GM23338 (cell line): Measurements from ENCODE around the gene VPS4A. TPM values are rescaled to one million over a fixed set of nuclear protein-coding genes. Genes with fewer than 3 reads are reported as not detected.
A peak's percentile ranks its signal among the peaks of the same experiment; 100 is the strongest.

Experiments used
- ATAC-seq: fragments of 200-7000 bp; cut with Tn5 transposase; 3 replicates; pipeline ENCODE4 v1.9.1; 2020
- DNase-seq: peaks from one replicate; pipeline ENCODE4 v3.0.0-alpha.2; 2015; ENCODE audit warnings: low spot score
- H2AFZ ChIP-seq: fragments of 200-600 bp; sonication (generic); 2 replicates; pipeline ENCODE4 v1.8.0; 2016; ENCODE audit warnings: antibody characterized with exemption, mild to moderate bottlenecking, moderate library complexity
- H3F3A ChIP-seq: fragments of 200-600 bp; sonication (generic); replicated peaks from 2 replicates; pipeline ENCODE4 v1.8.0; 2017; ENCODE audit warnings: antibody characterized with exemption, mixed run types, low read depth
- H3K27ac ChIP-seq: fragments of 200-600 bp; sonication (generic); 2 replicates; pipeline ENCODE4 v1.6.1; 2016; ENCODE audit warnings: low read depth
- H3K27me3 ChIP-seq: fragments of 200-600 bp; sonication (generic); 2 replicates; pipeline ENCODE4 v1.8.0; 2016; ENCODE audit warnings: mild to moderate bottlenecking, mixed run types, moderate library complexity; ENCODE audit not compliant: insufficient read depth
- H3K36me3 ChIP-seq: fragments of 200-600 bp; sonication (generic); 2 replicates; pipeline ENCODE4 v1.8.0; 2016; ENCODE audit warnings: mild to moderate bottlenecking; ENCODE audit not compliant: insufficient read depth
- H3K4me1 ChIP-seq: fragments of 200-600 bp; sonication (generic); 2 replicates; pipeline ENCODE4 v1.8.0; 2016; ENCODE audit warnings: mild to moderate bottlenecking, moderate library complexity; ENCODE audit not compliant: insufficient read depth
- H3K4me2 ChIP-seq: fragments of 200-600 bp; sonication (generic); 2 replicates; pipeline ENCODE4 v1.7.1; 2017; ENCODE audit warnings: mixed run types
- H3K4me3 ChIP-seq: fragments of 200-600 bp; sonication (generic); 2 replicates; pipeline ENCODE4 v1.6.1; 2016; ENCODE audit warnings: mixed run types
- H3K79me2 ChIP-seq: fragments of 200-600 bp; sonication (generic); replicated peaks from 2 replicates; pipeline ENCODE4 v1.8.0; 2017; ENCODE audit warnings: mild to moderate bottlenecking; ENCODE audit not compliant: insufficient read depth
- H3K9me2 ChIP-seq: fragments of 200-600 bp; sonication (generic); 2 replicates; pipeline ENCODE4 v1.8.0; 2017; ENCODE audit not compliant: insufficient read depth
- H4K20me1 ChIP-seq: fragments of 200-600 bp; sonication (generic); replicated peaks from 2 replicates; pipeline ENCODE4 v1.8.0; 2017; ENCODE audit warnings: mild to moderate bottlenecking; ENCODE audit not compliant: insufficient read depth
- H3K27ac Mint-ChIP-seq: 2 replicates; pipeline ENCODE4 v1.8.0; 2020; ENCODE audit warnings: inconsistent platforms, mild to moderate bottlenecking, moderate library complexity, mixed read lengths
- H3K27me3 Mint-ChIP-seq: 3 replicates; pipeline ENCODE4 v1.8.0; 2022; ENCODE audit warnings: low read depth, mild to moderate bottlenecking, moderate library complexity, mixed read lengths, inconsistent platforms; ENCODE audit not compliant: insufficient read depth, poor library complexity
- H3K36me3 Mint-ChIP-seq: 3 replicates; pipeline ENCODE4 v1.8.0; 2021; ENCODE audit warnings: low read depth, mild to moderate bottlenecking, inconsistent platforms, moderate library complexity, mixed read lengths
- H3K4me1 Mint-ChIP-seq: 3 replicates; pipeline ENCODE4 v1.8.0; 2020; ENCODE audit warnings: mild to moderate bottlenecking, inconsistent platforms, mixed read lengths
- H3K4me3 Mint-ChIP-seq: 3 replicates; pipeline ENCODE4 v1.8.0; 2021; ENCODE audit warnings: moderate library complexity, mild to moderate bottlenecking, inconsistent platforms, mixed read lengths
- H3K9me3 Mint-ChIP-seq: 3 replicates; pipeline ENCODE4 v1.8.0; 2020; ENCODE audit warnings: moderate library complexity, mild to moderate bottlenecking, inconsistent platforms, mixed read lengths
- CTCF ChIP-seq, 2 experiments: fragments of 200-600 bp in 1 of 2; sonication (generic) in 1 of 2; conservative IDR thresholded peaks; 2 replicates each; pipeline versions ENCODE4 v1.5.1 to v1.6.1; 2016 to 2017; ENCODE audit warnings: antibody characterized with exemption in 2 of 2, low read depth in 2 of 2, mild to moderate bottlenecking in 2 of 2, moderate library complexity in 1 of 2
- EZH2 ChIP-seq: fragments of 200-600 bp; sonication (generic); IDR thresholded peaks from one replicate; pipeline ENCODE4 v1.8.0; 2017; ENCODE audit warnings: antibody characterized with exemption, mild to moderate bottlenecking, low read depth; ENCODE audit not compliant: unreplicated experiment
- EZH2phosphoT487 ChIP-seq: fragments of 200-600 bp; sonication (generic); IDR thresholded peaks from one replicate; pipeline ENCODE4 v1.8.1; 2018; ENCODE audit warnings: antibody characterized with exemption; ENCODE audit not compliant: unreplicated experiment
- JUNB ChIP-seq: IDR thresholded peaks from one replicate; pipeline ENCODE4 v1.6.1; 2016; ENCODE audit warnings: antibody characterized with exemption; ENCODE audit not compliant: unreplicated experiment
- NANOG ChIP-seq: IDR thresholded peaks from 2 replicates; pipeline ENCODE4 v1.6.1; 2016; ENCODE audit warnings: antibody characterized with exemption, borderline replicate concordance
- POLR2AphosphoS5 ChIP-seq: IDR thresholded peaks from 2 replicates; pipeline ENCODE4 v1.6.1; 2016; ENCODE audit warnings: antibody characterized with exemption, low read depth
- REST ChIP-seq: IDR thresholded peaks from one replicate; pipeline ENCODE4 v1.6.1; 2018; ENCODE audit warnings: antibody characterized with exemption; ENCODE audit not compliant: unreplicated experiment
- polyA plus RNA-seq: library from polyadenylated mRNA; unstranded; fragments of >200 nt; fragmentation: Nextera tagmentation; extraction: Ambion mirVana; gene quantifications from 2 replicates; pipeline ENCODE4 v1.2.1, GENCODE V29; 2016
- total RNA-seq: library from RNA; depleted of rRNA; stranded (reverse); fragments of >200 nt; shearing (Covaris generic); gene quantifications from 2 replicates; pipeline ENCODE4 v1.2.3, GENCODE V29; 2014

Gene VPS4A
- total and polyA plus RNA-seq, 2 experiments from 2014 or later: 29.1 to 32.7 TPM

GRCh38 chr16:69321080-69321479, 9.9 kb downstream of the VPS4A start:
- Mint-ChIP-seq H3K27me3 (peaks cover 14% of the 10 kb centered on the region), H3K9me3 (no peaks in the 10 kb centered on the region), H3K27ac (no peak overlapping the region), H3K4me3 (no peak overlapping the region), H3K36me3 (peaks cover 86% of the 10 kb centered on the region), H3K4me1 (no peaks in the 10 kb centered on the region; the same call in 2 of the 3 replicates)
- Histone ChIP-seq H3K27ac (no peak overlapping the region), H3K4me1 (no peaks in the 10 kb centered on the region), H3F3A (peaks cover 8% of the 10 kb centered on the region; the same call in 1 of the 2 replicates), H3K36me3 (peaks cover 4% of the 10 kb centered on the region), H3K79me2 (peaks cover 17% of the 10 kb centered on the region), H4K20me1 (peaks cover 24% of the 10 kb centered on the region), H2AFZ (no peak overlapping the region), H3K4me2 (no peak overlapping the region), H3K4me3 (no peak overlapping the region), H3K27me3 (no peaks in the 10 kb centered on the region), H3K9me2 (no peaks in the 10 kb centered on the region)
- ATAC-seq (no peak), DNase-seq (no peak)
- TF ChIP-seq CTCF (conservative IDR thresholded peaks at IDR 0.05; ENCODE audit: low read depth in 2 of 2) (no peak), EZH2 (no peak), JUNB (no peak), NANOG (no peak)

DNA sequence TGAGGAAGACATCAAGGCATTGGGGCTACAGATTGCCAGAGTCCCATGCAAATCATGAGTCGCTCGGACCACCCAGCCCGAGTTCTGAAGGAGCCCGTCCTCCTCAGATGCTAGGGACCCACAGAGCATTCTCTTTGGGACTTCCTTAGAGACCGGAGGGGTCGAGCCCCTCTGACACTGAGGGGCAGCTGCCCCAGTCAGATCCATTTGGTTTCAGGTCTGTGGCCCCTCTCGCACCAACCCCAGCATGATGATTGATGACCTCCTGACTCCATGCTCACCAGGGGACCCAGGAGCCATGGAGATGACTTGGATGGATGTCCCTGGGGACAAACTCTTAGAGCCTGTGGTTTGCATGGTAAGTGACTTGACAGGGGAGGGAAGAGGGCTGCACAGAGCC, 11.2 kb downstream of the VPS4A start:
- Mint-ChIP-seq H3K27me3 (peaks cover 16% of the 10 kb centered on the region), H3K36me3 (peaks cover 86% of the 10 kb centered on the region), H3K9me3 (no peaks in the 10 kb centered on the region), H3K27ac (no peak overlapping the region), H3K4me3 (no peak overlapping the region), H3K4me1 (peaks cover 5% of the 10 kb centered on the region)
- peaks cover 18% of the 10 kb centered on the region; the same call in 1 of the 2 replicates for H3F3A ChIP-seq
- H3K27me3 ChIP-seq: no peaks in the 10 kb centered on the region
- peaks cover 11% of the 10 kb centered on the region for H3K36me3 ChIP-seq
- peaks cover 35% of the 10 kb centered on the region for H4K20me1 ChIP-seq
- no peak overlapping the region; the same call in 1 of the 2 replicates for H3K27ac ChIP-seq
- ATAC-seq: no peak
- no peak for DNase-seq
- peaks cover 5% of the 10 kb centered on the region; the same call in 1 of the 2 replicates for H3K4me1 ChIP-seq
- no peak overlapping the region for H3K4me3 ChIP-seq
- no peaks in the 10 kb centered on the region for H3K9me2 ChIP-seq
- no peak overlapping the region for H2AFZ ChIP-seq
- TF ChIP-seq POLR2AphosphoS5: 0 out of 2 replicates have a peak, but pooled peaks have one; percentile 15
- no peak for TF ChIP-seq REST
- TF ChIP-seq EZH2phosphoT487: no peak
- H3K79me2 ChIP-seq: peaks cover 30% of the 10 kb centered on the region
- no peak overlapping the region for H3K4me2 ChIP-seq
